Vagina (tissue), 2 donors: ENCODE measurements around the gene DBN1. TPM values are rescaled to one million over a fixed set of nuclear protein-coding genes. Genes with fewer than 3 reads are reported as not detected.

Experiments used
- DNase-seq, 2 donors: peaks; one replicate each; pipeline ENCODE4 v3.0.0-alpha.2; 2017; ENCODE audit errors: extremely low spot score in 2 of 2
- H3K27ac ChIP-seq: fragments of 200-600 bp; sonication (generic); one replicate; pipeline ENCODE4 v1.5.1; 2019
- H3K27me3 ChIP-seq: fragments of 200-600 bp; sonication (generic); one replicate; pipeline ENCODE4 v1.5.1; 2019
- H3K36me3 ChIP-seq, 2 donors: fragments of 200-600 bp; sonication (generic); one replicate each; pipeline ENCODE4 v1.5.1; 2017 to 2019
- H3K4me1 ChIP-seq: fragments of 200-600 bp; sonication (generic); one replicate; pipeline ENCODE4 v1.5.1; 2019
- H3K4me3 ChIP-seq, 2 donors: fragments of 200-600 bp; sonication (generic); 1 replicate in 1 of 2; 2 replicates in 1 of 2; pipeline ENCODE4 v1.5.1; 2016 to 2019
- H3K9me3 ChIP-seq: fragments of 200-600 bp; sonication (generic); one replicate; pipeline ENCODE4 v1.5.1; 2019
- POLR2A ChIP-seq, 2 donors: fragments of 450-650 bp; IDR thresholded peaks; one replicate each; pipeline ENCODE4 v1.6.1; 2017; ENCODE audit warnings: antibody characterized with exemption in 2 of 2, mild to moderate bottlenecking in 2 of 2, moderate library complexity in 2 of 2
- POLR2AphosphoS5 ChIP-seq, 2 donors: sonication (generic); formaldehyde crosslinking; IDR thresholded peaks; one replicate each; pipeline ENCODE4 v1.9.0; 2017; ENCODE audit warnings: antibody characterized with exemption in 2 of 2, mild to moderate bottlenecking in 2 of 2, low read depth in 1 of 2; ENCODE audit not compliant: insufficient read depth in 1 of 2
- intact Hi-C: fragments of 100-400 bp; cut with DNase I; formaldehyde crosslinking; loops from one replicate; pipeline ENCODE4 v1.15.1; 2023
- total RNA-seq: library from RNA; depleted of rRNA; stranded (reverse); fragments of >200 nt; gene quantifications from one replicate; pipeline ENCODE4 v1.2.3, GENCODE V29; 2016
- TF ChIP-seq, protein P1 (sequence below), 3 experiments: fragments of 450-650 bp in 2 of 3; fragments of 200-600 bp in 1 of 3; sonication (generic) in 1 of 3; IDR thresholded peaks; one replicate each; pipeline ENCODE4 v1.5.1; 2017 to 2019; ENCODE audit warnings: antibody characterized with exemption in 3 of 3, mild to moderate bottlenecking in 2 of 3, moderate library complexity in 2 of 3

The DBN1 gene
- total RNA-seq, 1 donor from 2014 or later = 69.0 TPM

DNA sequence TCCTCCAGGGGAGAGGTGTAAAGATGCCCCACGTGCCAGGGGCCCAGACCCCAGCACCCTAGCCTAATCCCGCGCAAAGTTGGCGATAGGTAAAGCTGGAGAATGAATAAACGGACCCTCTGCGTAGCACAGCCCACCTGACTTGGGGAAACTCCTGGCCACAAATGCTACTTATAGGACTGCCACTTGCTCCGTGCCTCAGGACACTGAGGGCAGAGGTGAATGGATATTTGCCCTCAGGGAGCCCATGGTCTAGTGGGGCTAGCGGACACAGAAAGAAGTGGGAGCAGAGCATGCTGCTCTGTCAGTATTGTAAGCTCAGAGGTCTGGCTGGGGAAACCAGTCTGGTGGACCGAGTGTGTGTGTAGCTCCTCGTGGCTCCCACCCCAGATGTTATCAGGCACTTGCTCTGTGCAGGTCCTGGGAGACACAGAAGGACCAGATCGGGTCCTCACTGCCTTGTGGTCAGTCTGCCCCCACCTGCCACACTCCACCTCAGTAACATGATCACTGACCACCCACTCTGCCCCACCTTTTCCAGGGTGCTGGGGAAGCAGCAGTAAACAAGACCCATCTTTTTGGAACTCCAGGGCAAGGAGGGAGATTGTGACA, 46.1 kb downstream of the DBN1 start:
- Histone ChIP-seq H3K27me3 (no peaks in the 10 kb centered on the region), H3K27ac (peak overlapping the region; percentile 88), H3K4me3 (peak overlapping the region; percentile 89 to 95), H3K36me3 (peaks cover 0 to 6% of the 10 kb centered on the region in 2 donors), H3K4me1 (peaks cover 55% of the 10 kb centered on the region), H3K9me3 (no peaks in the 10 kb centered on the region)
- TF ChIP-seq POLR2AphosphoS5 (IDR thresholded peaks at IDR 0.05; ENCODE audit: insufficient read depth in 1 of 2, low read depth in 1 of 2) = no peak
- no peak for TF ChIP-seq POLR2A (IDR thresholded peaks at IDR 0.05)
- TF ChIP-seq, protein P1, sequence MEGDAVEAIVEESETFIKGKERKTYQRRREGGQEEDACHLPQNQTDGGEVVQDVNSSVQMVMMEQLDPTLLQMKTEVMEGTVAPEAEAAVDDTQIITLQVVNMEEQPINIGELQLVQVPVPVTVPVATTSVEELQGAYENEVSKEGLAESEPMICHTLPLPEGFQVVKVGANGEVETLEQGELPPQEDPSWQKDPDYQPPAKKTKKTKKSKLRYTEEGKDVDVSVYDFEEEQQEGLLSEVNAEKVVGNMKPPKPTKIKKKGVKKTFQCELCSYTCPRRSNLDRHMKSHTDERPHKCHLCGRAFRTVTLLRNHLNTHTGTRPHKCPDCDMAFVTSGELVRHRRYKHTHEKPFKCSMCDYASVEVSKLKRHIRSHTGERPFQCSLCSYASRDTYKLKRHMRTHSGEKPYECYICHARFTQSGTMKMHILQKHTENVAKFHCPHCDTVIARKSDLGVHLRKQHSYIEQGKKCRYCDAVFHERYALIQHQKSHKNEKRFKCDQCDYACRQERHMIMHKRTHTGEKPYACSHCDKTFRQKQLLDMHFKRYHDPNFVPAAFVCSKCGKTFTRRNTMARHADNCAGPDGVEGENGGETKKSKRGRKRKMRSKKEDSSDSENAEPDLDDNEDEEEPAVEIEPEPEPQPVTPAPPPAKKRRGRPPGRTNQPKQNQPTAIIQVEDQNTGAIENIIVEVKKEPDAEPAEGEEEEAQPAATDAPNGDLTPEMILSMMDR (IDR thresholded peaks at IDR 0.05) = no peak
- no peak for DNase-seq
- intact Hi-C loops = no loop called here

DNA sequence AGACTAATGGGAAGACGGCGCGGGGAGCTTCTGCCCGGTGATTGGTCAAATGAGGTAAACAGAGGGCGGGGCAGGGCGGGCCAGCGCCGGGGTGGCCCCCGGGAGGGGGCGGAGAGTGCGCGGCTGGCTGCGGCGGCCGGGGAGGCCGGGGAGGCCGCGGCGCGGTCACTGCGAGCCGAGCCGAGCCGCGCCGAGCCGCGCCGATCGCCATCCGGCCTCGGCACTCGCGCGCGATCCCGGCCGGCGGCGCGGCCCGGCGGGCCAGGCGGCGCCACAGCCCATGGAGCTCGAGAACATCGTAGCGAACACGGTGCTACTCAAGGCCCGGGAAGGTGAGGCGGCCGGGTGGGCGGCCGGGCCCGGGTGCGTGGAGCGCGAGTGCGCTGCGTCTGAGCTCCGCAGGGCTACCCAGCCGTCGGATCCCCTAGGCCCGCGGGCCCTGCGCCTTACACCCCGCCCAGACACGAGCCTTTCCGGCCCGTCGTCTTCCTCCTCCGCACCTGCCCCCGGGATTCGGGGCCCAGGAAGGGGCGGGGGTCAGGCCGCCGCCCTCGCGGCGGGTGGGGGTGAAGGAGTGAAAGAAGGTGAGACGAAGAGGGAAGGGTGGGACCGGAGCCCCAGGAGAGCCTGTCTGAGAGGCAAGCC, 46.7 kb downstream of the DBN1 start, which contains the start of gene GRK6:
GRK6 (plus strand) TSS at position 111 of the 645 bp plus-strand sequence; CDS start at position 281, 170 bp downstream.
- intact Hi-C loops = no loop called here
- no peak for DNase-seq
- no peaks in the 10 kb centered on the region for H3K27me3 ChIP-seq
- peaks cover 55% of the 10 kb centered on the region for H3K4me1 ChIP-seq
- peak within 1 kb of the TSS; percentile 93 for H3K27ac ChIP-seq
- no peaks in the 10 kb centered on the region for H3K36me3 ChIP-seq
- no peaks in the 10 kb centered on the region for H3K9me3 ChIP-seq
- TF ChIP-seq POLR2AphosphoS5 (IDR thresholded peaks at IDR 0.05; ENCODE audit: insufficient read depth in 1 of 2, low read depth in 1 of 2) = no peak
- TF ChIP-seq POLR2A (IDR thresholded peaks at IDR 0.05) = peak in 1 of 2 donors; percentile 69
- TF ChIP-seq, protein P1 (IDR thresholded peaks at IDR 0.05) = no peak
- peak within 1 kb of the TSS; percentile 89 to 95 for H3K4me3 ChIP-seq

DNA sequence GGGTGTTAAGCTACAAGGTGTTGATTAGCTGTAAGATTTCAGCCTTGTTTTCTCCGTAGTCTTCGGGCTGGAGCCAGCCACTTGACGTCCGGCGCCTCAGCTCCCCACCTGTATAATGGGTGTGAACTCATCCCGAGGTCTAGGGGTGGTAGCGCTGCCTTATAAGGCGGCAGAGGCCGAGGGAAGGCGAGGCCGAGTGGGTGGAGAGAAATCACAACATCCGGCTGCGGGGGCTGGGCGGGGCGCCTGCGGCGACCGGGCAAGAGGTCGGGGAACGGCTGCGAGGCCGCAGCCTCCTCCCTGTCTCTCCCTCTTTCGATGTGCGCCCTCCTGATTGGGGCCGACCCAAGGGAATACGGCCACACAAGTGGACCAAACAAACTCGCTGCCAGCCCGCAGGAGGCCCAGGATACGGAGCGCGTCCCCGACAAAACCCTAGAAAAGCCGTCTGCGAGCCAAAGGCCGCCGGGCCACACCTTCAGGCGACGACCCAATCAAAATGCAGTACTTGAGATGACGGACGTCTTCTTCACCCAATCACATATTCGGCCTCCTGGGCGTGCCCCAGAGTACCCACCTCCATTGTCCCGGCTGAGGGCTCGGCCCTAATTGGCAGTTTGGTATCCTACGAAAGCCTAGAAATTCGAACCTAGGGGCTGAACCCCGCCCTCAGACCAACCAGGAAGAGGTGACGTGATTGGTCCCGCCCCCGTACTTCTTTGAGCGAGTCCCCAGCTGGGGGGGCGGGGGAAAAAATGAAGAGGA, 47.5 kb downstream of the DBN1 start:
- peaks cover 49% of the 10 kb centered on the region for H3K4me1 ChIP-seq
- peak in 1 of 2 donors; percentile 50 for TF ChIP-seq POLR2A (IDR thresholded peaks at IDR 0.05)
- TF ChIP-seq POLR2AphosphoS5 (IDR thresholded peaks at IDR 0.05; ENCODE audit: insufficient read depth in 1 of 2, low read depth in 1 of 2) = peak; percentile 93 to 97
- TF ChIP-seq, protein P1 (IDR thresholded peaks at IDR 0.05) = no peak

DNA sequence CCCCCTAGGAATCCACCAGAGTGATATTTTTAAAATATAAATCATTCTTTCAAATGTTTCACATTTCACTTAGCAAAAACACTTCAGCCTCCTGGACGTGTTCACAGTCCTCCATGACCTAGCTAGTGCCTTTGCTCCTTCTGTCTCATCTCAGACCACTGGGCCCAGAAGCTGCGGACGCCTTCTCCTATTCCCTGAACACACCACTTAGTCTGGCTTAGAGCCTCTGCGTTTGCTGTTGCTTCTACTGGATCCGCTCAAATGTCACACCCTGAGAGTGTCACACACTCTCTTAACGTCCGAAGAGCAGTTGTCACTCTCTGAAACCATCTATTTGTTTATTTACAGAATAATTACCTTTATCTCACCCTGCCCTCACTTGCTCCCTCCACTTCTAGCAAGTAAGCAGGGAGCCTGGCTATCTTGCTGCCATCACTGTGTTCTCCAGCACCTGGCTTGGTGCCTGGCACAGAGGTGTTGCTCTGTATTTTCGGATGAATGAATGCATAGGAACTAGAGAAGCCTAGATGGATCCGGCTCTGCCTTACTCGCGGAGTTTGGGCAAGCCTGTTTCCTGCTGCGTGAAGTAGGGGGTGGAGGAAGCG, 48.1 kb downstream of the DBN1 start:
- Histone ChIP-seq H3K27me3 (no peaks in the 10 kb centered on the region), H3K9me3 (no peaks in the 10 kb centered on the region), H3K4me3 (peak overlapping the region; percentile 54 to 58), H3K36me3 (no peaks in the 10 kb centered on the region), H3K27ac (peak overlapping the region; percentile 93), H3K4me1 (peaks cover 42% of the 10 kb centered on the region)
- TF ChIP-seq POLR2A (IDR thresholded peaks at IDR 0.05) (no peak), POLR2AphosphoS5 (IDR thresholded peaks at IDR 0.05; ENCODE audit: insufficient read depth in 1 of 2, low read depth in 1 of 2) (no peak)
- TF ChIP-seq, protein P1 (IDR thresholded peaks at IDR 0.05) = no peak
- intact Hi-C loops = no loop called here
- no peak for DNase-seq

More for the DNA sequence above, 47.5 kb downstream of the DBN1 start:
- H3K9me3 ChIP-seq = no peaks in the 10 kb centered on the region
- H3K27ac ChIP-seq = peak overlapping the region; percentile 93
- H3K36me3 ChIP-seq = no peaks in the 10 kb centered on the region
- no peaks in the 10 kb centered on the region for H3K27me3 ChIP-seq
- H3K4me3 ChIP-seq = peak overlapping the region; percentile 54 to 58
- intact Hi-C loops = no loop called here
- peak; percentile 100 for DNase-seq
